NCI-H446 treated with DMSO at 0.1 percent for 48 hours (cell line): ENCODE data around the gene DNAAF6.
"Not testable (repeated sequence)": the region's sequence is repeated elsewhere in the genome, so short reads cannot be mapped to it uniquely, and the experiment has no call there.

Experiments used
- DNase-seq: peaks from one replicate; lab custom pipeline; 2025; lab: John Stamatoyannopoulos, UW

Gene DNAAF6

DNA sequence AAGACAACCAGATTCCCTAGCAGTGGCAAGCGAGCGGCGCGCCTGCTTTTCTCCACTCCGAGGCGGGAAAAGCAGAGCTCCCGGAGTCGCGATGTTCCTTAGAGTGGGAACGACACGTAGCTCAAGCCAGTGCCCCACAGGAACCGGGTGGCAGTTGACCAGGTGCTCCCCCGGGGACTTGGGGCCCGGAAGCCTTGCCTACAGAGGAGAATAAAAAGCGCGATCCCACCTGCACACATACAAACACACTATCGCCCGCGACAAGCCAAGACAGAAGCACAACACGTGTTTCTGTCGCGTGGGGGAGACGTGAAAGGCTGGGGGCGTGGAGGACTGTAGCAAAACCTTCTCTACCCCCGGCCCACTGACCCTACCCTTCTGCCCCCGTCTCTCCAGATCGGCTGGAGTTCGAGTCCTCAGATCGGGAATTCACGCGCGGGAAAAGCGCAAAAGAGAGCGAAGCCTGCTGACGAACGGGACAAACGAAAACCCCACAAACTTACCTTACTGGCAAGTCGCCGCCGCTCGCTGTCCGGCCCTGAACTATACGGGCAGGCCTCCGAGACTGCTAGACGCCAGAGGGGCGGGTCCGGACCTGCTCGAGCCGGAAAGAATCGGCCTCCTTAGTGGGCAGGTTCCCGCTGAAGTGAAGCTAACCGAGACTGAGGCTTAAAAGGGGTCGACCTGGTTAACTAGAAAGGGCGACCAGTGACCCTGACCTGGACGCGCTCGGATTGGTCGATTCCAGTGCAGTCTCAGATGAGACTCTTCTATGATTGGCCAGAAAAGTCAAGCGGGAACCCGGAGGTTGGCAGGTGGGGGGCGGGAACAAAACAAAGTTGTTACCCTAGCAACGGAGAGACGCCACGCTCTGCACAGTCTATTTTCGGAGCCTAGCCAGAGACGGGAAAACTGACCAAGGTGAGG, at the start of gene DNAAF6, which contains the start of gene NUP62CL:
TSS of gene DNAAF6 (plus strand) at position 842 of the 927 bp plus-strand sequence. CDS start 6,265 bp downstream, outside the sequence.
TSS of gene NUP62CL (minus strand) at position 664 of the 927 bp plus-strand sequence. CDS start 31,287 bp downstream, outside the sequence.
- no peak for DNase-seq

DNA sequence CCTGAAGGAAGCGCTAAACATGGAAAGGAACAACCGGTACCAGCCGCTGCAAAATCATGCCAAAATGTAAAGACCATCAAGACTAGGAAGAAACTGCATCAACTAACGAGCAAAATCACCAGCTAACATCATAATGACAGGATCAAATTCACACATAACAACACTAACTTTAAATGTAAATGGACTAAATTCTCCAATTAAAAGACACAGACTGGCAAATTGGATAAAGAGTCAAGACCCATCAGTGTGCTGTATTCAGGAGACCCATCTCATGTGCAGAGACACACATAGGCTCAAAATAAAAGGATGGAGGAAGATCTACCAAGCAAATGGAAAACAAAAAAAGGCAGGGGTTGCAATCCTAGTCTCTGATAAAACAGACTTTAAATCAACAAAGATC, 48.8 kb upstream of the DNAAF6 start:
- DNase-seq = not testable (repeated sequence)

DNA sequence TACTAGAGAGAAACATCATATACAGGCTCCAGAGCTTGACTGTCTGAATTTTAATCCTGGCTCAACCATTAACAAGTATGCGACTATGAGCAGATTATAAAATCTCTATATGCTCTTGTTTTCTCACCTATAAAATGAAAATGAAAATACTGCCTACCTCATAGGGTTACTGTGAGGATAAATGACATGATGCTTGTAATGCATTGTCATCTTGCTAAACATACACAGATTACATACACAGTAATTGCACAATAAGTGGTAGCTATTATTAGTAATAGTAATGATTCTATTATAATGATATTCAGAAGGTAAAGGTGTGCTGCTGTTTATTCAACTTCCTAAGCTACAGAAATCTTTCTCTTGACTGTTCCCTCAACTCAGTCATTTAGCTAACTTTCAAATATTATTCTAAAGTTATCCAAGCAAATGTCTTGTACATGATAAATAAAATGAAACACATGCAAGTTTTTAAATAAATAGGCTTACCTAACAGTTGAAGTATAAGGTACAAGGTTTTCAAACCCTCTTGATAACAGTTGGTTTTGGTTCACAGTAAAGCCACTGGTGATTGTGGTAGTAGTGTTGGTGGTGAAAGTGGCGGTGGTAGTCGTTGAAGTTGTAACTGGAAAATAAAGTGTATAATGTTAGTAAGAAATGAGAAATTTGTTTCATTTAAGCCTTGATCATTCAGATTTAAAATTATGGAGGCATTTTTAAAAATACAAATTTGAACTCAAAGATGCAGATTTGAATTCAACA, 39.1 kb upstream of the DNAAF6 start:
- DNase-seq = no peak

DNA sequence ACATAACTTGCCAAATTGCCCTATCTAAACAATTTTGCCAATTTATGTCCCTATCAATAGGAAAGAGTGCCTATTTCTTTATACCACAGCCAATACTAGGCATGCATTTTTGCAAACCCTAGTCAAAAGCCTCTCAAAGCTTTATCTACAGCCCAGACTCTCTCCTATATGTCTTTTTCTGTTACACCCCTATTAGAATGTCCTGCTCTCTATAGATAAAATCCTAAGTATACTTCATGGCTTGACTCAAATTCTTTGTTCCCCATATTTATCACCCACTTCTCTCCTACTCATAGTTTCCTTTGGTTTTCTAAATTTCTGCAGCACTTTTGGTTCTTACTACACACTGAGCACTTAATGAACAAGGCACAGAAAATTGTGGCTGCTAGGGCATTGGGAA, 38.2 kb upstream of the DNAAF6 start:
- no peak for DNase-seq

DNA sequence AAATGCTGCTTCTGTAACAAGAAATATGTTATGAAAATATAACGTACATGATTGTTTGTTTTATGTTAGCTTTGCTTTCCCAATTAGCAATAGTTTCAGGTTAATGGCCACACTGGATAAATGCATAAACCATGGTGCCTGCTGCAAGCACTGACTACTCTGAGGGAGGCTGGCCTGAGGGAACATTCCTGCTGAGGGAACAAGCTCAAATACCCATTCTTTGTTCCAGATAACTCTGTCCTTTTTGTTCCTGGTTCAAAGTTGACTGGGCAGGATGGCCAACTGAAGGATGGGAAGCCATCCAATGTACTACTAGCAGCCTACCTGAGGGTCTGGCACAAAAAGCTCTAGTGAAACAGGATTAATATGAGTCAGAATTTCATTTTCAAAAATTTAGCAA, 37.7 kb upstream of the DNAAF6 start:
- no peak for DNase-seq

- DNase-seq = no peak
These were observed 34.9 kb upstream of the DNAAF6 start for GRCh38 chrX:107171369-107172102.

DNA sequence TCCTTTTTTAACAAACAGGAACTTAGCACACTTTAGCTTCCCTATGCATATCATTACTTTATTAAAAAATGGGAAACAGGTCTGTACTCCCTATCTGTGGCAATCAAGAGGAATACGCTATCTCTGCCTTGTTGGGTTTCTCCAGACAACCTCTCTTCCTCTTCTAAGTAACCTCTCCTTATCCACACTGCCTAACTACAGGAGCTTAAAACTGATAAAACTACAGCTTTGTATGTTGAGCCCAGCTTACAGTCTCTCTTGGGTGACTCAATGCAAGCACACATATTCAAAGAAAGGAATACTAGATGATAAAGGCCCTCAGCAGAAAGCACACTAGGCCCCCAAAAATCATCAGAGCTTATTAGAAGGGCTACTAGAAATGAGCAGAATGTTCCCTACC, 9.1 kb upstream of the DNAAF6 start:
- DNase-seq = no peak

DNA sequence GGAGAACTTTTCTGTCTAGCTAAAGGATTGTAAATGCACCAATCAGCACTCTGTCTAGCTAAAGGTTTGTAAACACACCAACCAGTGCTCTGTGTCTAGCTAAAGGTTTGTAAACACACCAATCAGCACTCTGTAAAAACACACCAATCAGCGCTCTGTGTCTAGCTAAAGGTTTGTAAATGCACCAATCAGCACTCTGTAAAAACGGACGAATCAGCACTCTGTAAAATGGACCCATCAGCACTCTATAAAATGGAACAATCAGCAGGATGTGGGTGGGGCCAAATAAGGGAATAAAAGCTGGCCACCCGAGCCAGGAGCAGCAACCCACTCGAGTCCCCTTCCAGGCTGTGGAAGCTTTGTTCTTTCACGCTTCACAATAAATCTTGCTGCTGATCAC, 8.3 kb upstream of the DNAAF6 start:
- not testable (repeated sequence) for DNase-seq

- peak; percentile 16 for DNase-seq
These were observed 6.9 kb upstream of the DNAAF6 start for GRCh38 chrX:107199491-107199890.

- DNase-seq = no peak
These were observed 2.3 kb upstream of the DNAAF6 start for GRCh38 chrX:107204068-107204605.

- DNase-seq = no peak
These were observed 270 bp downstream of the DNAAF6 start for GRCh38 chrX:107206697-107207065.

- no peak for DNase-seq
These were observed 678 bp downstream of the DNAAF6 start for GRCh38 chrX:107207089-107207488.

DNA sequence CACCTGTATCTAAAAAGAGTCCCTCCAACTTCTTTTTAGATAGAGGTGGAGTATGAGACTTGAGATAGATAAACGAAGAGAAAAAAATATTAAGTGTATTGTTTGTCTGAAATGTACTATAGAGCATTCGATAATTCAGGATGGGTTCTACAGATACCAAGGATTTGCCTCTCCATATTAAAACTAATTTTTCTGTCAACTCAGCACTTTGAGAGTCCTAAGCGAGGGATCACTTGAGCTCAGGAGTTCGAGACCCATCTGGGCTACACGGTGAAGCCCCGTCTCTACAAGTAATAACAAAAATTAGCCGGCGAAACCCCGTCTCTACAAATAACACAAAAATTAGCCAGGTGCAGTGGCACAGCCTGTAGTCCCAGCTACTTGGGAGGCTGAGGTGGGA, 1.5 kb downstream of the DNAAF6 start:
- DNase-seq = no peak

- no peak for DNase-seq
These were observed 7.1 kb downstream of the DNAAF6 start for GRCh38 chrX:107213477-107213876.

GRCh38 chrX:107226757-107227156, 20.3 kb downstream of the DNAAF6 start:
- DNase-seq = peak; percentile 64

DNA sequence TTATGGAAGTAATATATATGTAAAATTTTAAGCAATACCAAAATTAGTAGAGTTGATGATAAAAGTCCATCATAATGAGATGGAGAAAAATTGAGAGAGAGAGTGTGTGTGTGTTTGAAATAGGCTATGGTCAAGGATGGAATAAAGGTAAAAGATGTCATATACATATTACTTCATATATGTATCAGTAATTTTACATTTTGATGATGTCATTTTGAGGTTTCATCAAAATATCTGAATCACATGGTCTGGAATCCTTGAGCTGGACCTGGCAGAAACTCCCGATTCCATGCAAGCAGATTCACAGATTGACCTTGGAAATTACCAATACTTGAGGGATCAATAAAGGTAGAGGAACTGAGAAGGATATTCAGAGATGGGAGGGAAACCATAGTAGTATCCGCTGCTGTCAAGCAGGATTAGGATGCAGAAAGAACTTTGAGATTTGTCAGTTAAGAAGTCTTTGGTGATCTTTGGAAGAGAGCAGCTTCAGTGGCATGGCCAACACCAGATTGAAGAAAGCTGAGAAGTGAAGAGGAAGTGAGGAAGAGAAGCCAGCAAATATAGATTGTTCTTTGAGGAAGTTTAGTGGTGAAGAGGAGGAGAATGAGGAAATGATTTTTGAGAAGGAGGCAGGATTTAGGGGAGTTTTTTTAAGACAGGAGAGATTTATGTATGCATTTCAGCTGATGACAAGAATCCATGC, 21.5 kb downstream of the DNAAF6 start:
- no peak for DNase-seq

- no peak for DNase-seq
These were observed 22.0 kb downstream of the DNAAF6 start for GRCh38 chrX:107228486-107228819.

- no peak for DNase-seq
These were observed 66.1 kb downstream of the DNAAF6 start for GRCh38 chrX:107272431-107272921.

DNA sequence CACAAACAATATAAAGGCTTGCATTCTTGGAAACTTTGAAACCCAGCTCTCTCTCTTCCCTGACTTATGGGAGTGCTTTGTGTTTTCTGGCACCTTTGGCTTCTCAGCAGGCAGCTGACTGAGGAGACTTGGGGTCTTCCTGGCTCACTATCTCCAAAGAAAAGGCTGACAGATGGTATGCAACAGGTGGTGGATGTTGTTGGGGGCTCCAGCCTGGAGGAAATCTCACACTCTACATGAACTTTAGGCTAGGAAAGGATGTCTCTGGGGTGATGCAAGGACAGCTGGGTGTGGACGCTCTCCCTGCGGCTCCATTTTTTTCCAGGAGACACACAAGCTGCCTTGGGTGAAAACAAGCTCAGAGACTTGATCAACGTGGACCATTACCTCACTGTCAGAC, 67.4 kb downstream of the DNAAF6 start:
- peak; percentile 2 for DNase-seq

DNA sequence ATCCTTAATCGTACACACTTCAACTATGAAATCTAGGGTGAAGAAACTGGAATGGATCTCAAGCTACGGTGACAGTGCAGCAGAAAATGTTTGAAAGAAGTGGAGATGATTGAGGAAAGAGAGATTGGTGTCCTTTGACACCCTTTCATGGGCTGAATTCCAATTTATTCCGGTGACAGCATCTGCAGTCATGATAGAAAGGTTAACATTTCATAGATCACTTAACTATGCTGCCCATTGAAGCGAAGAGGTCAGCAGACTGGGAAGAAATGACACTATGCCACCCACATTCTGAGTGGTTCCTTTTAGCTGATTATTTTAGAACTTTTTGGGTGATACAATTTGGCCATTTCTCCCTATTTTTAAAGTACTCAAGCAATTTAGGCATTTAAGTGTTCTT, 82.3 kb downstream of the DNAAF6 start:
- DNase-seq = no peak

- no peak for DNase-seq
These were observed 83.6 kb downstream of the DNAAF6 start for GRCh38 chrX:107290019-107290418.
